ENCODE data around the gene CDKN1B. TPM values are rescaled to one million over a fixed set of nuclear protein-coding genes. Genes with fewer than 3 reads are reported as not detected.

The CDKN1B gene
- total and polyA plus RNA-seq, 2 of the 13 experiments (the other 11 are each of a cell fraction or from before 2014, with no cell fraction given), result 20.1 to 37.2 TPM

- TF ChIP-seq ZHX2 (IDR thresholded peaks at IDR 0.05; ENCODE audit: low read depth) (no peak; the same call in none of the 2 replicates), ZHX2 (CRISPR knock-in tag; IDR thresholded peaks at IDR 0.05; ENCODE audit: borderline replicate concordance) (no peak), SPEN (CRISPR knock-in tag; IDR thresholded peaks at IDR 0.05; ENCODE audit: low read depth) (no peak; the same call in 1 of the 2 replicates), ZNF180 (CRISPR knock-in tag; IDR thresholded peaks at IDR 0.05; ENCODE audit: borderline replicate concordance, low read depth) (no peak), ZNF674 (CRISPR knock-in tag; IDR thresholded peaks at IDR 0.05; ENCODE audit: low read depth) (peak; percentile 89), HIC2 (CRISPR knock-in tag; IDR thresholded peaks at IDR 0.05; ENCODE audit: low read depth) (no peak), ZNF101 (CRISPR knock-in tag; IDR thresholded peaks at IDR 0.05; ENCODE audit: borderline replicate concordance, low read depth) (0 out of 2 replicates have a peak, but pooled peaks have one; percentile 55), ZFP1 (CRISPR knock-in tag; IDR thresholded peaks at IDR 0.05) (no peak), KAT8 (CRISPR knock-in tag; IDR thresholded peaks at IDR 0.05) (peak; percentile 45)
- TF ChIP-seq, protein P1, sequence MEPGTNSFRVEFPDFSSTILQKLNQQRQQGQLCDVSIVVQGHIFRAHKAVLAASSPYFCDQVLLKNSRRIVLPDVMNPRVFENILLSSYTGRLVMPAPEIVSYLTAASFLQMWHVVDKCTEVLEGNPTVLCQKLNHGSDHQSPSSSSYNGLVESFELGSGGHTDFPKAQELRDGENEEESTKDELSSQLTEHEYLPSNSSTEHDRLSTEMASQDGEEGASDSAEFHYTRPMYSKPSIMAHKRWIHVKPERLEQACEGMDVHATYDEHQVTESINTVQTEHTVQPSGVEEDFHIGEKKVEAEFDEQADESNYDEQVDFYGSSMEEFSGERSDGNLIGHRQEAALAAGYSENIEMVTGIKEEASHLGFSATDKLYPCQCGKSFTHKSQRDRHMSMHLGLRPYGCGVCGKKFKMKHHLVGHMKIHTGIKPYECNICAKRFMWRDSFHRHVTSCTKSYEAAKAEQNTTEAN (CRISPR knock-in tag; conservative IDR thresholded peaks at IDR 0.05), result 0 out of 2 replicates have a peak, but pooled peaks have one; percentile 67
- TF ChIP-seq, protein P2, sequence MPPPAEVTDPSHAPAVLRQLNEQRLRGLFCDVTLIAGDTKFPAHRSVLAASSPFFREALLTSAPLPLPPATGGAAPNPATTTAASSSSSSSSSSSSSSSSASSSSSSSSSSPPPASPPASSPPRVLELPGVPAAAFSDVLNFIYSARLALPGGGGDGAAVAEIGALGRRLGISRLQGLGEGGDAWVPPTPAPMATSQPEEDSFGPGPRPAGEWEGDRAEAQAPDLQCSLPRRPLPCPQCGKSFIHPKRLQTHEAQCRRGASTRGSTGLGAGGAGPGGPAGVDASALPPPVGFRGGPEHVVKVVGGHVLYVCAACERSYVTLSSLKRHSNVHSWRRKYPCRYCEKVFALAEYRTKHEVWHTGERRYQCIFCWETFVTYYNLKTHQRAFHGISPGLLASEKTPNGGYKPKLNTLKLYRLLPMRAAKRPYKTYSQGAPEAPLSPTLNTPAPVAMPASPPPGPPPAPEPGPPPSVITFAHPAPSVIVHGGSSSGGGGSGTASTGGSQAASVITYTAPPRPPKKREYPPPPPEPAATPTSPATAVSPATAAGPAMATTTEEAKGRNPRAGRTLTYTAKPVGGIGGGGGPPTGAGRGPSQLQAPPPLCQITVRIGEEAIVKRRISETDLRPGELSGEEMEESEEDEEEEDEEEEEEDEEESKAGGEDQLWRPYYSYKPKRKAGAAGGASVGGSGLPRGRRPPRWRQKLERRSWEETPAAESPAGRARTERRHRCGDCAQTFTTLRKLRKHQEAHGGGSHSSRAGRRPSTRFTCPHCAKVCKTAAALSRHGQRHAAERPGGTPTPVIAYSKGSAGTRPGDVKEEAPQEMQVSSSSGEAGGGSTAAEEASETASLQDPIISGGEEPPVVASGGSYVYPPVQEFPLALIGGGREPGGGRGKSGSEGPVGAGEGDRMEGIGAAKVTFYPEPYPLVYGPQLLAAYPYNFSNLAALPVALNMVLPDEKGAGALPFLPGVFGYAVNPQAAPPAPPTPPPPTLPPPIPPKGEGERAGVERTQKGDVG (CRISPR knock-in tag; IDR thresholded peaks at IDR 0.05; ENCODE audit: borderline replicate concordance), result no peak
These were observed at the start of gene CDKN1B (continued) for GRCh38 chr12:12716793-12717585.
